Stomach (tissue), 19 donors: Measurements from ENCODE around the gene OR56B4. TPM values are rescaled to one million over a fixed set of nuclear protein-coding genes. Genes with fewer than 3 reads are reported as not detected.
"Not testable (repeated sequence)": the region's sequence is repeated elsewhere in the genome, so short reads cannot be mapped to it uniquely, and the experiment has no call there.

Experiments
- DNase-seq, 2 donors: peaks; one replicate each; pipeline versions ENCODE4 v3.0.0 to v3.0.0-alpha.2; 2013 to 2019
- H3K27ac ChIP-seq, 5 donors: fragments of 200-600 bp in 4 of 5; sonication (generic) in 4 of 5; one replicate each; pipeline ENCODE4 v1.5.1; 2013 to 2019; ENCODE audit warnings: mild to moderate bottlenecking in 1 of 5, moderate library complexity in 1 of 5
- H3K27me3 ChIP-seq, 3 donors: fragments of 200-600 bp; sonication (generic); one replicate each; pipeline ENCODE4 v1.5.1; 2017 to 2019; ENCODE audit warnings: mixed run types in 1 of 3
- H3K36me3 ChIP-seq, 4 donors: fragments of 200-600 bp; sonication (generic); 1 replicate in 3 of 4; 2 replicates in 1 of 4; pipeline ENCODE4 v1.5.1; 2016 to 2019
- H3K4me1 ChIP-seq, 4 donors: fragments of 200-600 bp; sonication (generic); one replicate each; pipeline ENCODE4 v1.5.1; 2016 to 2019
- H3K4me3 ChIP-seq, 4 donors: fragments of 200-600 bp; sonication (generic) in 3 of 4; one replicate each; pipeline ENCODE4 v1.5.1; 2016 to 2019; ENCODE audit warnings: mild to moderate bottlenecking in 1 of 4
- H3K9me3 ChIP-seq, 4 donors: fragments of 200-600 bp; sonication (generic); one replicate each; pipeline ENCODE4 v1.5.1; 2016 to 2019
- EP300 ChIP-seq: sonication (generic); formaldehyde crosslinking; IDR thresholded peaks from one replicate; pipeline ENCODE4 v1.6.1; 2017; ENCODE audit warnings: antibody characterized with exemption
- POLR2A ChIP-seq, 4 donors: fragments of 450-650 bp; IDR thresholded peaks; one replicate each; pipeline ENCODE4 v1.6.1; 2016; ENCODE audit warnings: antibody characterized with exemption in 4 of 4, control low read depth in 2 of 4, mild to moderate bottlenecking in 1 of 4, moderate library complexity in 1 of 4
- POLR2AphosphoS5 ChIP-seq, 3 donors: sonication (generic); formaldehyde crosslinking; IDR thresholded peaks; one replicate each; pipeline ENCODE4 v1.6.1; 2016; ENCODE audit warnings: antibody characterized with exemption in 3 of 3
- WGBS, 5 donors: extraction: QIAGEN DNeasy Blood & Tissue Kit in 3 of 5; methylation state at CpG; one replicate each; pipeline versions ENCODE4 v1.1.5 to v1.1.7; 2013 to 2018; 5-methylcytosine and 5-hydroxymethylcytosine counted together
- intact Hi-C: fragments of 100-400 bp; cut with DNase I; formaldehyde crosslinking; loops from one replicate; pipeline ENCODE4 v1.15.1; 2023; ENCODE audit warnings: low total_unique reads
- long read RNA-seq, 10 donors: transcript quantifications; one replicate each; lab custom pipeline, GENCODE V29; 2026
- polyA plus RNA-seq, 3 donors: library from polyadenylated mRNA; stranded (reverse); fragments of 200-250 nt; gene quantifications; one replicate each; pipeline ENCODE4 v1.2.3, GENCODE V29; 2013
- total RNA-seq, 5 donors: library from RNA; depleted of rRNA; stranded (reverse); fragments of >200 nt; gene quantifications; one replicate each; pipeline versions ENCODE4 v1.1.0 to v1.2.3, GENCODE V29; 2014 to 2016
- TF ChIP-seq, protein P1 (sequence below), 7 experiments: fragments of 450-650 bp in 4 of 7; fragments of 200-600 bp in 3 of 7; sonication (generic) in 3 of 7; IDR thresholded peaks; one replicate each; pipeline ENCODE4 v1.5.1; 2016 to 2019; ENCODE audit warnings: antibody characterized with exemption in 7 of 7, control low read depth in 2 of 7, mild to moderate bottlenecking in 1 of 7
- donor health status: healthy with polysubstance abuse.
- donor health status: Bipolar disorder and iron deficiency.
- donor health status: healthy.

Gene OR56B4, protein sequence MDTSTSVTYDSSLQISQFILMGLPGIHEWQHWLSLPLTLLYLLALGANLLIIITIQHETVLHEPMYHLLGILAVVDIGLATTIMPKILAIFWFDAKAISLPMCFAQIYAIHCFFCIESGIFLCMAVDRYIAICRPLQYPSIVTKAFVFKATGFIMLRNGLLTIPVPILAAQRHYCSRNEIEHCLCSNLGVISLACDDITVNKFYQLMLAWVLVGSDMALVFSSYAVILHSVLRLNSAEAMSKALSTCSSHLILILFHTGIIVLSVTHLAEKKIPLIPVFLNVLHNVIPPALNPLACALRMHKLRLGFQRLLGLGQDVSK
- not detected for total RNA-seq
- under 1 TPM in 1 of 3 donors, not detected in 2; 0.61 TPM for polyA plus RNA-seq
- long read RNA-seq, donor 1: 0 reads
- long read RNA-seq, donor 2: 0 reads
- long read RNA-seq, donor 3: 0 reads
- long read RNA-seq, donor 4: 0 reads
- long read RNA-seq, donor 5: 0 reads
- long read RNA-seq, donor 6: 0 reads
- long read RNA-seq, donor 7: 0 reads
- long read RNA-seq, donor 8: 0 reads
- long read RNA-seq, donor 9: 0 reads
- long read RNA-seq, donor 10: 0 reads

DNA sequence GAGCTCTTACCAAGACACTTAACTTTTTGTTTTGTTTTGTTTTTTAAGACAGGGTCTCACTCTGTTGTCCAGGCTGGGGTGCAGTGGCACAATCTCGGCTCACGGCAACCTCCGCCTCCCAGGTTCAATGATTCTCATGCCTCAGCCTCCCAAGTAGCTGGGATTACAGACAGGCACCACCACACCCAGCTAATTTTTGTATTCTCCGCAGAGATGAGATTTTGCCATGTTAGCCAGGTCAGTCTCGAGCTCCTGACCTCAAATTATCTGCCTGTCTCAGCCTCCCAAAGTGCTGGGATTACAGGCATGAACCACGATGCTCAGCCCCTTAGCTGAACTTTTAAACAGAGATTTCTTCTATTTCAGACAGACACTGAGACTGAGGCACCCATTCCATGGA lies at the start of gene OR56B4:
OR56B4 (plus strand) TSS at position 301 of the 400 bp plus-strand sequence; CDS start at position 396, 95 bp downstream.
- H3K36me3 ChIP-seq, H3K27ac ChIP-seq, DNase-seq, H3K4me3 ChIP-seq, H3K4me1 ChIP-seq, H3K9me3 ChIP-seq, intact Hi-C loops, H3K27me3 ChIP-seq: not testable (repeated sequence)
- 77 to 86% (median 83%) methylated on average over 6 of the region's 6 CpGs for WGBS, 5 donors

DNA sequence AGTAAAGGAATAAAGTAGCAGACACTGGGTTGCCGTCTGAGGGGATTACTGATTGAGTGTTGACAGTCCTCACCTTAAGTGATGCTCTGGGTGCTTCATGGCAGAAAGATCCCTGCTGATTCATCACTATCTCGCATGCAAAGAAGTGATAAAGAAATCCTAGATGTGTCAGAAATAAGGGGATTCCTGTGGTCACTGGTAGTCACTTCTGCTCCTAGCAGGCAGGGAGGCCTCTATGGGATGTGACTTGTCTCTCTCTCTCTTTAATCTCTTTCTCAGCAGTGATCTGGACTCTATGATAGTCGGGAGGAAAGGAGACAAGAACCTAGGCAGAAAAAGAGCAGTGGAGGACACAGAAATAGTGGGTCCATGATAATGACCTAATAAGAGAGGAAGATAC lies 46.0 kb upstream of the OR56B4 start:
- Histone ChIP-seq H3K27me3 (no peaks in the 10 kb centered on the region), H3K4me1 (no peaks in the 10 kb centered on the region), H3K36me3 (no peaks in the 10 kb centered on the region), H3K27ac (no peak overlapping the region), H3K9me3 (no peaks in the 10 kb centered on the region), H3K4me3 (no peak overlapping the region)
- intact Hi-C loops: no loop called here
- DNase-seq: no peak
- 44 to 51% (median 47%) methylated on average over 3 of the region's 3 CpGs for WGBS, 5 donors
- TF ChIP-seq POLR2AphosphoS5 (IDR thresholded peaks at IDR 0.05): no peak
- no peak for TF ChIP-seq EP300
- TF ChIP-seq, protein P1, sequence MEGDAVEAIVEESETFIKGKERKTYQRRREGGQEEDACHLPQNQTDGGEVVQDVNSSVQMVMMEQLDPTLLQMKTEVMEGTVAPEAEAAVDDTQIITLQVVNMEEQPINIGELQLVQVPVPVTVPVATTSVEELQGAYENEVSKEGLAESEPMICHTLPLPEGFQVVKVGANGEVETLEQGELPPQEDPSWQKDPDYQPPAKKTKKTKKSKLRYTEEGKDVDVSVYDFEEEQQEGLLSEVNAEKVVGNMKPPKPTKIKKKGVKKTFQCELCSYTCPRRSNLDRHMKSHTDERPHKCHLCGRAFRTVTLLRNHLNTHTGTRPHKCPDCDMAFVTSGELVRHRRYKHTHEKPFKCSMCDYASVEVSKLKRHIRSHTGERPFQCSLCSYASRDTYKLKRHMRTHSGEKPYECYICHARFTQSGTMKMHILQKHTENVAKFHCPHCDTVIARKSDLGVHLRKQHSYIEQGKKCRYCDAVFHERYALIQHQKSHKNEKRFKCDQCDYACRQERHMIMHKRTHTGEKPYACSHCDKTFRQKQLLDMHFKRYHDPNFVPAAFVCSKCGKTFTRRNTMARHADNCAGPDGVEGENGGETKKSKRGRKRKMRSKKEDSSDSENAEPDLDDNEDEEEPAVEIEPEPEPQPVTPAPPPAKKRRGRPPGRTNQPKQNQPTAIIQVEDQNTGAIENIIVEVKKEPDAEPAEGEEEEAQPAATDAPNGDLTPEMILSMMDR (IDR thresholded peaks at IDR 0.05): no peak
- TF ChIP-seq POLR2A (IDR thresholded peaks at IDR 0.05): no peak

DNA sequence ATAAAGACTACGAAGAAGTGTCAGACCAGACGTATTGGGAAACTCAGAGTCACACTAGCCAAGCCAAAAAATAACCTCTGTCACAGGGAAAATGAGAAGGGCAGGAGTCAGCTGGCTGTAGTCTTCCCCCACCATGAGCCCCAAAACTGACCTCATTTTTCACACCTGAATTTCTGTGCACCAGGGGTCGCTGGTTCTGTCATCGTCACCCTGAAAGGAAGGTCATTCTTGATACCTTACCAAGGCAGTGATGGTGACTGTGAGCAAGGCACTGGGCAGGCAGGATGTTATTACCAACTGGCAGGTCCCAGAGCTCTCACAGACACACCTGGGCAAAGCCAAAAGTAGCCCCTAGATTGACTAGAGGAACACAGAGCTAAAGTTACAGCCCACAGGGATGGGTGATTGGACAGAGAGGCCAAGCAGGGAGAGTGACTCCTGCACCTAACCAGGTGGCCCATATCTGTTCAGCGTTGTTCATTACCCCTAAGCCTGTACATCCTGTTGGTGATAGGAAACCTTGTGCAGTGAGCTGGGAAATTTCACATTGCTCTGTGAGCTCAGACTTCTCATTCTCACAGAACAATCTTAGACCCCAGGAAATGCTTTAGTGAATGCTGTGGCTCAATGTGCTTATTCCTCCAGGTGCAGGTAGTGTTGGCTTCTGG lies 44.7 kb upstream of the OR56B4 start:
- WGBS, 5 donors: 58 to 80% (median 72%) methylated on average over 5 of the region's 5 CpGs
- Histone ChIP-seq H3K4me3 (no peak overlapping the region), H3K9me3 (no peaks in the 10 kb centered on the region), H3K36me3 (no peaks in the 10 kb centered on the region), H3K27ac (no peak overlapping the region), H3K4me1 (no peaks in the 10 kb centered on the region), H3K27me3 (no peaks in the 10 kb centered on the region)
- DNase-seq: no peak
- TF ChIP-seq, protein P1 (IDR thresholded peaks at IDR 0.05): no peak
- no peak for TF ChIP-seq POLR2AphosphoS5 (IDR thresholded peaks at IDR 0.05)
- TF ChIP-seq POLR2A (IDR thresholded peaks at IDR 0.05): no peak
- no peak for TF ChIP-seq EP300
- intact Hi-C loops: no loop called here

DNA sequence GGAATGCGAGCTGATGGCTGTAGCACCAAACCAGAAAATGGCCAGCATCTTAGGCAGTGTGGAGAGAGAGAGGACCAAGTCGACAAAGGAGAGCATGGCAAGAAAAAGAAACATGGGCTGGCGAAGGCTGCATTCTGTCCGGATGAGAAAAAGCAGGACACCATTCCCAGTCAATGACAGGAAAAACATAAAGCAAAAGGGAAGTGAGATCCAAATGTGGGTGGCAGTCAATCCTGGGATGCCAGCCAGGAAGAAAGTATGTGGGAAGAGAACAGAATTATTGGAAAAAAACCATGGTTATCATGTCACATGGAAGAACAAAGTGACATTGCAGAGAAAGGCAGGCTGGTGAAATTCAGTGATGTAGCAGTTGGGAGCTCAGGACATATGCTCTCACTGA lies 40.0 kb upstream of the OR56B4 start:
- Histone ChIP-seq H3K9me3 (no peaks in the 10 kb centered on the region), H3K4me1 (no peaks in the 10 kb centered on the region), H3K27ac (no peak overlapping the region), H3K27me3 (no peaks in the 10 kb centered on the region), H3K4me3 (no peak overlapping the region), H3K36me3 (no peaks in the 10 kb centered on the region)
- intact Hi-C loops: no loop called here
- TF ChIP-seq POLR2A (IDR thresholded peaks at IDR 0.05) (no peak), POLR2AphosphoS5 (IDR thresholded peaks at IDR 0.05) (no peak)
- DNase-seq: no peak
- 69 to 86% (median 80%) methylated on average over 4 of the region's 4 CpGs for WGBS, 5 donors

DNA sequence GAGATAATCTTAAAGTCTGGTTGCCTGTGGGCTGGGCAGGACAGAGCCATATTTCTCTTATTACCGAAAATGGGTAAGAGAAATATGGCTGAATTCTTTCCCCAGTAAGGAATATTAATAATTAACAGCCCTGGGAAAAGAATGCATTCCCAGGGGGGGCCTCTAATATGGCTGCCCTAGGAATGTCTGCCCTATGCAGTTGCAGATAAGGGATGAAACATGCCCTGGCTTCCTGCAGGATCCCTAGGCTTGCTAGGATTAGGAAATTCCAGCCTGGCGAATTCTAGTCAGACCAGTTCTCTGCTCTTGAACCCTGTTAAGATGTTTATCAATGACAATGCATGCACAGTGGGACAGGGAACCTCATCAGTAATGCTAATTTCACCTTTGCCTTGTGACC lies 31.0 kb upstream of the OR56B4 start:
- intact Hi-C loops: not testable (repeated sequence)
- peaks cover 0 to 18% (median 0%) of the 10 kb centered on the region in 4 donors for H3K9me3 ChIP-seq
- WGBS, 5 donors: 78 to 91% (median 83%) methylated on average over 2 of the region's 2 CpGs

More for the DNA sequence above, 31.0 kb upstream of the OR56B4 start:
- H3K36me3 ChIP-seq, H3K4me3 ChIP-seq, H3K27ac ChIP-seq, DNase-seq, H3K4me1 ChIP-seq, H3K27me3 ChIP-seq: not testable (repeated sequence)
